ENCODE measurements around the gene MACROH2A1.

Gene MACROH2A1

GRCh38 chr5:135355169-135355568, 43.9 kb downstream of the MACROH2A1 start:
- no peak for DNase-seq (ENCODE audit: low spot score)

DNA sequence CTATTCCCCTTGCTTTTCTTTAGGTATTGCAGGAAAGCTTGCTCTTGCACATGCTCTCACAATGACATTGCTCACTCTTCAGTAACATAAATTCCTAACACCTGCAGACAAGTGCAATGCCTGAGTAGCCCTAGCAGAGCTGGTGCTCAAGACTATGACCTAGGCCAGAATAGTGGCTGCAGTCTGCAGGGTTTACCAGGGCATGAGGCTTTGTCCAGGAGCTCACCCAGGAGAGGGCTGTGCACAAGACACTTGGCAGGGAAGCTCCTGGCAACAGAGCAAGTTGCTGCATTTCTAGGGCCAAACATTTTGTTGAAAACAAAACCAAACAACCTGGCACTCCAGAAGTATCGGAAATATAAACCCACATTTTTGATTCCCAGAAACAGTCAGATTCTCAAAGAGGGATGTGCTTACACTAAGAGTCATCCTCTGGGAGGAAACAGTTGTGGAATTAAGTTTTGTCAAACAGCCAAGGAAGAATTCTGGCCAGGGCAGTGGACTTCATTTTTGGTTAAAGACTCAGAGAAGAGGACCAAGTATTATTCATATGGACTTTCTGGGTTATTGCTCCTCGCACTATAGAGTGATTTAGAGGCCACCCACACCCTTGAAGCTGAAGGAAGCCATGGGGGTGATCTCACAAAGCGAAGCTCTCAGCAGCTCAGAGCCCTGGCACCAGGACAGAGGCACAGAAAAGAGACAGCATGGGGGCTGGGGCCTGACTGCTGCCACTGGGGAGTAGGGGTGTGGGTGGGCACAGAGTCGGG, 44.9 kb downstream of the MACROH2A1 start:
- DNase-seq (ENCODE audit: low spot score), result peak; percentile 79

- no peak for DNase-seq (ENCODE audit: low spot score)
Observed at GRCh38 chr5:135350536-135350935, 48.5 kb downstream of the MACROH2A1 start.

GRCh38 chr5:135349886-135350285, 49.1 kb downstream of the MACROH2A1 start:
- DNase-seq (ENCODE audit: low spot score), result no peak

GRCh38 chr5:135349451-135349850, 49.6 kb downstream of the MACROH2A1 start:
- no peak for DNase-seq (ENCODE audit: low spot score)

- DNase-seq (ENCODE audit: low spot score), result no peak
Observed at GRCh38 chr5:135348918-135349317, 50.1 kb downstream of the MACROH2A1 start.

DNA sequence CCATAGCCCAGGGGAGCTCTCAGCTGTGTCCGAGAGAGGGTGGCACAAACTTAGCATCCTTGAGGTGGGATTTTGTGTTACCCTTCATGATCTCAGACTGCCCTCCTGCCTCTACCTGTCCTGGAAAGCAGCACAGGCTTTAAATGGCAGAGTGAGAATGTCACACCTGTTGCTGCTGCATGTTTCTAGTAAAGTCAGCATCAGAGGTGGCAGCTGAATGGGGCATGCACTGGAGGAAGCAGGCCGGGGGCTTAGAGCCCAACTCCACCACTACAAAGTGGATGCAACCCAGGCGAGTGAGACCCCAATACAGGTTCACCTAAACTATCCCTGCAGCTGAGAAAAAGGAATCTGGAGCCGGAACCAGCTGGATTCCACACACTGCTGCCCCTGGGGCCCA, 51.6 kb downstream of the MACROH2A1 start:
- DNase-seq (ENCODE audit: low spot score), result no peak

DNA sequence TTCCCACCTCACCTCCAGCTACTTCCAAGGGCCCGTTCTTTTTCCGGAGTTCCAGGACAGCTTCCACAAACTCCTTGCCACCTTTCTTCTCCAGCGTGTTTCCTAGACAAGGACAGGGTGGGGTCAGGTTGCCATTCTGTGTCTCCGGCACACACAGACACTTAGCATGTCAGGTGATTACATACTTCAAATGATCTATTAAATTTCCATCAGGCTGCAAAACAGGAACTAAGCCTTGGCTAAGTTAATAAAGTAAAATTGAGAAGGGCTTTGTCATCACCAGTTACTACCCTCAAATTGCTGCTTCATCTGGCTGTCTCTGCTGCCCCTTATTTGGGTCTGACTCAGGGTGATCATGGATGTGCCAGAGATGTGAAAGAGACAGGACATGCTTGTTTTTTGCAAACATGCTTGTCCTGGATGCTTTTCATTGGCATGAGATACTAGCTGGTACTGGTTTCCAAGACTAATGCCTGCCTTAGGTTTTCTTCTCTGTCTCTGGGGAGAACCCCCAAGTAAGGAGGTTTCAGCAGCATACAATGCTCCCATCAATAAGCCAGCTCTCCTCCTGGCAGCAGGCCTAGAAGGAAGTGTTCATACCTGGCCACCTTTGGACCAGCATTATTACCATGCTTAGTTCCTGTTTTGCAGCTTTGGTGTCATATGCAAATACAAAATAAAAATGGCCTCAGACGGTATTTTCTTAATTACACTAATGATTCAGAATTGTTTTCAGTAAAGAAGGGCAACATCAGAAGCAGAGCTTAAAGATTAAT, 52.9 kb downstream of the MACROH2A1 start:
- DNase-seq (ENCODE audit: low spot score), result no peak

- peak; percentile 45 for DNase-seq (ENCODE audit: low spot score)
Observed at GRCh38 chr5:135344349-135344748, 54.7 kb downstream of the MACROH2A1 start.

DNA sequence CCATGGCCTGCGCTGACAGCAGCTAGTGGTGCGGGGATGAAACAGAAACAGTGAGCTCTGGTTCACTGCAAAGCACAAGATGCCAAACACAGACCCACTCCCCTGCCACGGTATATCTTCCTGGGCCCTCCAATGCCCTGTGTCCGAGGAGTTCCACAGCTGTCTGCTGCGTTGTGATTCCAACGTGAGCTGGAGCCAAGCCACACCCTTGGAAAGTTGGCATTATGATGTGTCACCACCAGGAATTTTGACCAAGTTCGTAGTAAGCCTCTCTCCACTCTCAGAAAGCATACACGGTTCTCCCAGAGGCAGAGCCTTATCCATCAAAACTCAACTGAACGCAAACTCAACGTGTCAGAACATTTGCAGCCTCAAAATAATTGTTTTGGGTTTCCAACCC, 55.6 kb downstream of the MACROH2A1 start:
- peak; percentile 51 for DNase-seq (ENCODE audit: low spot score)

DNA sequence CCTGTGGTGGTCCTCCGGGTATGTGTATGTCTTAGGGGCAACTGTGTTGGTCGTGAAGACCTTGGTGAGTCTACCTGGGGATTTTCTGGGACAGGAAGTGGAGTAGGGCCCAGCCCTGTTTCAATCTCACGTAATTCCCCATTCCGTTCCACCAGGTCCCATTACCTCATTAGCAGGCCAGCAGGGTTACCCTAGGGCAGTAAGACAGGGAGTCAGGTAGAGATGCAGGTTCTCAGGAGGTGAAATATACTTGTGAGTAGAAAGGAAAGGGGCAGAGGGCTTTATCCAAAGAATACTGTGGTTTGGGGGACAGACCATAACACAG, 56.5 kb downstream of the MACROH2A1 start:
- DNase-seq (ENCODE audit: low spot score), result no peak

- DNase-seq (ENCODE audit: low spot score), result no peak
Observed at GRCh38 chr5:135341696-135342550, 57.1 kb downstream of the MACROH2A1 start.

GRCh38 chr5:135341016-135341666, 57.9 kb downstream of the MACROH2A1 start:
- no peak for DNase-seq (ENCODE audit: low spot score)

DNA sequence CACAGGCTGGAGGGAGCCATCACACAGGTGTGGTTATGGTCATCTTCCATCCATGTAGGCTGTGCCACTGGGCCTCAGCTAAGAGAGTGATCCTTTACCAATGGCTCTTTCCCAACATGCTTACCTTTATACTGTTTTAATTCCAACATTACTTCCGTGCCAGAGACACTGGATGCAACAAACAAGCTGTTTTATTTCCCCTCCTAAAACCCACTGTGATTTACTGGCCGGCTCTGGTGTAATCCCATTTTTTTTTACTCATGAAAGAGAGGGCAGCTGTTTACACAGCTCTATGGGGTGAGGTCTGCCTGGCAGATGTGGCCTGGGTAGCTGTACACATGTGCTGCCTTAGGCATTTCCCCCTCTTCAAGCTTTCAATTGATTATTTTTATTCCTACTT, 58.5 kb downstream of the MACROH2A1 start:
- no peak for DNase-seq (ENCODE audit: low spot score)

GRCh38 chr5:135339623-135340022, 59.4 kb downstream of the MACROH2A1 start:
- no peak for DNase-seq (ENCODE audit: low spot score)

GRCh38 chr5:135339189-135339588, 59.8 kb downstream of the MACROH2A1 start:
- DNase-seq (ENCODE audit: low spot score), result no peak

GRCh38 chr5:135337064-135337463, 62.0 kb downstream of the MACROH2A1 start:
- no peak for DNase-seq (ENCODE audit: low spot score)

GRCh38 chr5:135335031-135335828, 63.8 kb downstream of the MACROH2A1 start:
- DNase-seq (ENCODE audit: low spot score), result no peak

GRCh38 chr5:135333732-135334515, 65.1 kb downstream of the MACROH2A1 start:
- DNase-seq (ENCODE audit: low spot score), result no peak

DNA sequence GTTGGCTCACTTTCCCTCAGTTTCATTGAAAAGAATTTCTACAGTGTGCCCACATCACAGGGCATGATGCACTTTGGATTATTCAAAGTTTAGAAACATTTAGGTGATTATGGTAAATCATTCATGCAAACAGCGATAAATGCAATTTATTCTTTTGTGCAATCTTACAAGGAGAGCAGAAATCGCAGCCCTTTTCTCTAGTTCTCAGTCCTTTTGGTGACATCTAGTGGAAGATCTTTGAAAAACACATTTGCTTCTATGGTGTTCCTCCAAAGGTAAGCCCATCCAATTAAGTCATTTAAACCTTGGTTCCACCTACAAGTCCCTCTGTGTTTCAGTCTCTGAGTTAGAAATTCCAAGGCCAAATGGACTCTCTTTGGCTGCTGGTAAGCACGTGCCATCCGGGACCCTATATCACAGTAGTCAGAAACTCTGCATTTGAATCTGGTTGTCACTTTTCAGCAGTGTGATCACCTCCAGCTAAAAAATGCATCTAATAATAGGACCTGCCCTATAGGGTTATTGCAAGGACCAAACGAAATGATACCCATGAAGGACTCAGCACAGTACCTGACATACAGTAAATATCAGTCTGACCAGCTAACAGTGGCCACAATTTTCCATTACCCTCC, 66.4 kb downstream of the MACROH2A1 start:
- DNase-seq (ENCODE audit: low spot score), result peak; percentile 81

Data from AG08396 (cell line).